HG02938 (cell line): ENCODE data around the gene PARVG.

ENCODE experiments used
- ATAC-seq: cut with Tn5 transposase; IDR thresholded peaks from one replicate; pipeline ENCODE4 v1.9.1; 2021; ENCODE audit warnings: mild to moderate bottlenecking, moderate library complexity; ENCODE audit not compliant: unreplicated experiment

PARVG gene

DNA sequence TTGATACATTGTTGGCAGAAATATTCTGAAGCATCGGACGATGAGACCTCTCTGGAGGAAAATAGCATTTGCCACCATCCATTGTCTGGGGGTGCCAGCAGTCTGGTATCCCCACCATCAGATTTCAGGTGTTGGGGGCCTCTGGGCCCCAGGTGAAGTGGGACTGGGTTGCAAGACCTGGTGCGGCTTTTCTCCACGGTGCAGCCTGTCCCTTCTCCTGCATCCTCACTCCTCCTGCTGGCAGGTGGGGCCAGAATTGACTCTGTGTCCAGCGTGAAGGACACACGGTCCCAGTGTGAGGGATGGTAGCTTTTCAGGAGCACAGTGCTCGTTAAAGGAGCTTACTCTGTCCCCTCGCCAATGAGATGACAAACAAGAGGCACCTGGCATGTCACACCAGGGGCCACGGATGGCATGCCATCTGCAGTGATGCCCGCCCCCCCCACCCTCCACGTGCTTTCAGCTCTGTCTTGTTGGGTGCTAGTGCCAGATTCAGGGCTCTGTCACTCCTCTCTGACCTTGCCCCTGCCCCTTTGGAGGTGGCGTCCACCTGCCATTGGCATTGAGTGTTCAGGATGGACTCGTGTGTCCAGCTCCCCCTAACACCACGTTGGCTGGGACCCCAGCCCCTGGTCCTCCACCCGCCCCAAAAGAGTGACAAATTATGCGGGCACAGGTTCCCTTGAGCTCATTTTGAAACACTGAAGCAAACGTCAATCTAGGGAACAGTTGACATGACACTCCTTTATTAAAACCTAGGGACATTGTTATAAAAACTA lies 62.4 kb downstream of the PARVG start:
- no peak for ATAC-seq

DNA sequence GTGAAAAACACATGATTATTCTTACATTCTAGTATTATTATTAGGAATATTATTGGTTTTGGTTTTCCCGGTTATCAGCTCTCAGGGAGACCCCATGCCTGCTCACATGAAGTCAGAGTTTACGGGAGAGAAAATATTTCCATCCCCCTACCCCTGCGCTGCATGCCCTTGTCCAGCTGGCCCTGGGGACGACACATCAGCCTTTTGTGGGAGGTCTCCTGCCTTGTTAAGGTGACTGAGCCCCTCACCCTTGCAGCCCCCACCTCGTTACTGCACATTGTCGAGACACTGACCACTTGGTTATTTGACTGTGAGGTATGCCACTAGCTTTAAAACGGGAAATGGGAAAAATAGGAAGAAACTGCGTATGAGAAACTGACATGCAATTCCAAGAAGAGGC lies 63.0 kb downstream of the PARVG start:
- ATAC-seq = no peak

DNA sequence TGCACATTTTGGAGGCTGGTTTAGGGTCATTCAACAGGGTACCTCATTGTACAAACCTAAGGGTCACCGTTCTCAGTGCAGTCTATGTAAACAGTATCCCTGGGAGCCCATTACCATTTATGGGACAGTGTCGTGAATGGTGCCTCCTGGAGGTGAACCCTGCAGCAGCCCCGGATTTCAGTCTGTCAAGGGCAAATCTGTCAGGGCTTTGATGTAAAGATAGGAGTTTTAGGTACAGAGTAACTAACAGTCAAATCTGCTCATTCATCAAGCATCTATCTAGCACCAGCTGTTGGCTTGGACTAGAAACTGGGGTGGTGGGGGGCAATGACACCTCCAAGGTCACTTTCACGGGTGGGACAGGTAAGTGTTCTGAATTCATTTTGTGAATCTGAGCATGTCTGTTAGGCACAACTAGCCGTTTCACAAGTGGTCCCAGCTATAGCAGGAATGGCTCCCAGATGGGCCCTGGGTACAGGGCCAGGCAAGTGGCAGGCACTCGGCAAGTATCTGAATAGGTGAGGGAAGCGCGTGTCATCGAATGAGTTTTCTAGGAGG lies 63.6 kb downstream of the PARVG start:
- no peak for ATAC-seq

DNA sequence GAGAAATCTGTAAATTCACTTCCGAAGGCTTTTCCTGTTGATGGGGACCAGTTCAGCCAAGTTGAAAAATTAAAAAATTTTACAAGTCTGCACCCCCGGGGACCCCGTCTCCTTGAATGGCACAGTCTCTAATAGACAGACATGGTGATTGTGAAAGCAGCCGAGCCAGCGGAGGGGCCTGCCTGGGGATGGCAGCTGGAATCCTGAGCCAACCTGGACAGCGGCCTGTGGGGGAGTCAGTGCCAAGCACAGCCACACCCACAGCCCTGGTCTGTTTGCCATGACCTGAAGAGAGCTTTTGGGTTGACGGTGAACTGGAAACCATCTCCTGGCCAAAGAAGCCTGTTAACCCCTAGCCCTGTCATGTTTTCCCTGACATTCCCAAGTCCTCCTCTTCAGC lies 64.7 kb downstream of the PARVG start:
- no peak for ATAC-seq

DNA sequence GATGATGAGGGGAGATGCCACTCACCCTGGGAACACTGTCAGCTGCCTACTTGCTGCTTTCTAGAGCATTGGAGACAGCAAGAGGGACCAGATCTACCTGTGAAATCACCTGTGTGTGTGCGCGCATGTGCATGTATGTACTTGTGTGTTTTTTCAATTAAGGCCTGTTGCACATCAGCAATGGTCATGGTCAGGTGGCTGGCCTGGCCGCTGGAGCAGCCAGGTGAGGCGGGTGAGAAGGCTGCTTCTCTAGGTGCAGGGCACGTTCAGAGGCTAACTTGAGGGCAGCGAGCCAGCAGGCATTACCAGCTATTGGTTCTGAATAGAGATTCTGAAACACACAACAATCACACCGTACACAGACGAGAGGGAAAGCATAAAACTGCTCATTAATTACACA lies 65.1 kb downstream of the PARVG start:
- no peak for ATAC-seq

DNA sequence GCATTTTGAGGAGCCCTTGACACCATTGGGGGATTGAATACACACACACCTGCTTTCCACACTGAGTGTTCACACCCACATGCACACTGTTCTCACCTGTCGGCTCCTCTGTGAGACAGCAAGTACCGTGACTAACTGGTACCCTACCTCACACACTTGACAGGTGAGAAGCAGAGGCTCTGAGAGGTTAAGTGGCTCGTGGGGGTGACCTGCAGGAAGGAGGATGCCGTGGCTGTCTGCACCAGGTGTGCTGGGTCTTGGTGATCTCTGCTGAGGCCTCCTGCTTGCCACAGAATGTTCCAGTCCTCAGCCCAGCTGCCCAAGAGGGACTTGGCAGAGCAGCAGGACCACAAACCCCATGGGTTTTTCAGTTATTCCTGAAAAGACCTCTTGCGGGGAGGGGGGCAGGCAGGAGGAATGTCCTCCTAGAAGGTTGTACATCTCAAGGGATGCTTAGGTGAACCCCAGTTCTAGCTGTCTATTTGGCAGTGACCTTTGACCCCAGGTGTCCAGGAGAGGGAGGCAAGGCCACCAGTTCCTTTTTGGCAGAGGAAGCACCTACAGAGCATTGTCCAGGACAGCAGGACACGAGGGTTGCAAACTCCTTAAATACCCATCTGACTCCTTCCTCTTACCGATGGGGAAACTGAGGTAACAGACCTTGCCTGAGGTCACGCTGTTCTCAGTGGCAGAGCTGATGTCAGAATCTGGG lies 66.0 kb downstream of the PARVG start:
- no peak for ATAC-seq

DNA sequence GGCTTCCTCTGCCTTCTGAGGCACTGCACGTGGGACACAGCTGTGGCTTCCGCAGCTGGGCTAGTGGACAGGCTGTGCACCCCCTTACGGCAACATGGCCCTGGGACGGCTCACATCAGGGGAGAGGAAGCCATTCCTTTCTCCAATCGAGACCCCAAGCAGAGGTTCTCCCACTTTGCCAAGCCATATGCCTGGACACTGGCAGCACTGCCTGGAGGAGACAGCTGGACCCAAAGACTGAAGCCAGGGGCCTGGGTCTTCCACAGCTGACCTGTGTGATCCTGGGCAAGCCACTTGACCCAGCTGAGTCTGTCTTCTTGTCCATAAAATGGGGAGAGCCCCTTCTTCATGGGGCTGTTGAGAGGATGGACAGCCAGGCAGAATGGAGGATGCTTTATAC lies 66.6 kb downstream of the PARVG start:
- ATAC-seq = no peak

DNA sequence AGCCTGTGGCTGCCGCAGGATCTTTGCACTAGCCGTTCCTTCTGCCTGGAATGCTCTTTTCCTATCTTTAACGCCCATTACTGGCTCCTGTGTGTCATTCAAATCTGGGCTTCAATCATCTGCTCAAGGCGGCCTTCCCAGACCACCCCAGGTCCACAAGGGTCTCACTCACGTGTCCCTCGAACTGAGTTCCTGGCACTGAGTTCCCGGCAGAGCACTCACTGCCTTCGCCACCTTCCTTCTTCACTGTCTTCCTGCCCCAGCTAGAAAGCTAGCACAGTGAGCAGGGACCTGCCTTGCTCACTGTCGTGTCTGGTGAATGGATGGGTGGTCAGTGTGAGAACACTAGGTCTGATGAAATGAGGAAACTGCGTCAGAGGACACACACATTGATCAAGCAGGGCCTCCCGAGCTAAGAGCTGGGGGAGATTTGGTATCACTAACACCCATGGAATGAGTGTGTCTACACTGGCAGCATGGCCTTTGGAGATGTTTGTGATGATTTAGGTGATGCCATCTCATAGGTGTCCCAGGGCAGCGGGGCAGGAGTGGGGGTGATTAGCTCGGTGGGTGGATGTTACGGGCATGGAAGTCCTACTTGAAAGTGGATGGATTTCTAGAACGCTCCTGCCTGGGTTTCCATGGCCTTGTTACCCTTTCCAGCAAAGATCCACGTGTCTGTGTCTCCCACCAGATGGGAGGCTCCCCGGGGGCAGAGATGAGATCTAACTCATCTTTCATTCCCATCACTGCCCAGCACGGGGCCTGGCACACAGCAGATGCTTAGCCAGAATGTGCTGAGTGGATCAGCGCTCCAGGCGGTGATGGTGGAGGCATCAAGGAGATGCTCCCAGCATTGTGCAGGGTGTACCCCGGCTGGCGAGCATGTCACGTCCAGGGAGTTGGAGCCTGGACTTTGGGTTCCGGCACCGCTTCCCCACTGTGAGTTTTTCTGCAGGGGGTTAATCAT lies 67.5 kb downstream of the PARVG start:
- ATAC-seq = no peak

DNA sequence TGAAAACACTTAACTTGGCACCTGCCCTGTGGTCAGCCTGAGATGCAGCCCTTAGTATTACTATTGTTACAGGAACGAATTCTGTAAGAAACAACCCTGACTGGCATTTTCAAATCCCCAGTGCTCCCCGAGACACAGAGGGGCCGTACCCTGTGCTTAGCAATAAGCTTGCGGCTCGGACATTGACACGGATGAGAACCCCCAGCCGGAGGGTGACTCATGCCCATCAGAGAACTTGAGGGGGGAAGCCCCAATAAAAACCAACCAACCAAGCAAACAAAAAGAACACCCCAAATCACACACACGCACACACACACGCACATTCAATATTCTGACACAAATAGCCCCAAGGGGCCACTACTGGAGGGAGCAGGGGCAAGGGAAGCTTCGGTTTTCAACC lies 68.2 kb downstream of the PARVG start:
- no peak for ATAC-seq

DNA sequence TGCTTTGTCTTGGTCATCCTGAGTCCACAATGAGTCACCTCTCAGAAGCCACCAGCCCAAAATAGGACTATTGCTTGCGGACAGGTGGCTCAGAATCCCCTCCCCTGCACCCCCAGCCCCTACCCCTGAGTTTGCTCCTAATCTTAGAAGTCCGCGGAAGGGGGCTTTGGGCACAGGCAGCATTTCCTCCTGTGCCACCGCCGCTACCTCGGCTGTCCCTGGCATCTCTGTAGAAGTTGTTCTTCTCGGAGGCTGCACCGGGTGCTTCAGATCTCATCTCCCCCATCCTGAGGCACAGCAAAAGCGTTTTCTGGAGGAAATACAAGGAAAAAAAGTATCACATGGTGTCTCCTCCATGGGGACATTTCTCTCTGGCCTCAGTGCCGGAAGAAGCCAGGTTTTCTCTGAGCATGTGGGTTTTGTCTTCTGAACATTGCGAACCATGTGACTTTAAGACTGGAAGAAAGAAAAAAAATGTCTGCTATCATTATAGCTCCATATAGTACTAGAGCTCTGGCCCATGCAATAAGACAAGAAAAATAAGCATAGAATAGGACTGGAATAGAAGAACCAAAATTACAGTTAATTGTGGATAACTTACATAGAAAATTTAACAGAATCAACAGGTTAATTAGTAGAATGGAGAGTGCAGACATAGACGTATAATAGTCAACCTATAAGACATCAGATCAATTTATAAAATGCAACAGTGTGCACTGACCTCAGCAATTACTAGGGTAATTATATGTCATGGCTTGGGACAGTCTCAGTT lies 68.8 kb downstream of the PARVG start:
- ATAC-seq = no peak

DNA sequence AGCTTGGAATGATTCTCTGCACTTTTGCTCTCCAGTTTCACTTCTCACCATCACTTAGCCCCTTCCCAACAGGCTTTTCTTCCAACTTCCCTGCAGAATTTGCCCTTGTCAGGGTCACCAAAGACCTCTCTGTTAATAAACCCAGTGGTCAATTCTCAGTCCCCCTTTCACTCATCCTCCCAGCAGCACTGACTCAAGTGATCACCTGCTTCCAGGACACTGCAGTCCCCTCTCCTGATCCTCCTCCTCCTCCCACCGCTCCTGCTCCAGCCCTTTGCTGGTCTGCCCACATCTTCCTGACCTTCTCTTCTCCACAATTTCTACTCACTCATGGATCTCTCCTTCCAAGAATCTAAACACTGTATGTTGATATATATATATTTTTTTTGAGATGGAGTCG lies 74.1 kb downstream of the PARVG start:
- ATAC-seq = no peak

DNA sequence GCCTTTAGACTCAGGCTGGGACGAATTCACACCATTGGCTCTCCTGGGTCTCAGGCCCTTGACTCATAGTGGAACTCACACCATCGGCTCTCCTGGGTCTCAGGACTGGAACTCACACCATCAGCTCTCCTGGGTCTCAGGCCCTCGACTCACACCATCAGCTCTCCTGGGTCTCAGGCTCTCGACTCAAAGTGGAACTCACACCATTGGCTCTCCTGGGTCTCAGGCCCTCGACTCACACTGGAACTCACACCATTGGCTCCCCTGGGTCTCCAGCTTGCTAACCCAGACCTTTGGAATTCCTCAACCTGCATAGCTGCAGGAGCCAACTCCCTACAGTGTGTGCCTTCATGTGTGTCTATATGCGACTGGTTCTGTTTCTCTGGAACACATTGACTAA lies 75.4 kb downstream of the PARVG start:
- no peak for ATAC-seq

DNA sequence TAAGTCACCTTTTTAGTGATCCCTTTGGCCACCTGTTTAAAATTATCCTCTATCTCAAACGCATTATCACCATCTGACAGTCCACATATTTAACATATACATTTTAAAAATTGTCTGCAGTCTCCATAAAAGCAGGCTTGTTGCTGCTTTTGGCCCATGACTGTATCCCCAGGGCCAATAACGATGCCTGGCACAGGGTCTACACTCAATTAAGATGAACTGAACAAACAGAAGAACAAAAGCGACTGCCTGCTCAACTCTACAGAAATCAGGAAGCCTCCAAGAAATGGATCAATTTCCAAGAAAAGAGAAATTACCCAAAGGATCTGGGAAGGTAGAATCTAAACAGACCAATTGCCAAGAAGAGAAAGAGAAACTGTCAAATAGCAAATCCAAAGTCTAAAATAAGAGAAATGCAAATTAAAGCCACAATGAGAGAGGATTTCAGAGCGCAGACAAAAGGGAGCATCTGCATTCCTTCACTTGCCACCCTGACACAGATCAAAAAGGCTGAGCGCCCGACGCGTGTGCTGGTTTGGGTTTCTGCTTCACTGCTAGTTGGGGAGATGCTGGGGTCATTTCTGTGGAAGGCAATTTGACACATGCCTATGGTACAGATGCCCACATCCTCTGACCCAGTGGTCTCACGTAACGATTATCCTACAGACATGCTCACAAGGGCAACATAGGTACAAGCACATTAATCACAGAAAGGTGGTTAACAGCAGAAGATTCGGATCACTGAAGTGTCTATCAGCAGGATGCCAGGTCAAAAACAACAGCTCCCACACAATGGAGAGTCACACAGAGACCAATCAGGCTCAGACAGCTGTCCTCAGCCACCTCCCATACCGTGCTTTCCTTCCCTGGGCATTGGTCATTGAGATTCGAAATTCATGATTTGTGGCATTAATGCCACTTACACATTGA lies 76.1 kb downstream of the PARVG start:
- ATAC-seq = no peak
